IPS-11a (cell line): ENCODE measurements around the gene DENND2D.

ENCODE experiments used
- H3K4me3 ChIP-seq: one replicate; pipeline ENCODE4 v1.5.1; 2013; ENCODE audit warnings: low read depth, low read length, control low read depth

The DENND2D gene

GRCh38 chr1:111199881-111200801 is at the start of gene DENND2D:
DENND2D (minus strand) TSS chr1:111200646; CDS start chr1:111200459, 187 bp downstream.
- H3K4me3 ChIP-seq = no peak within 1 kb of the TSS

DNA sequence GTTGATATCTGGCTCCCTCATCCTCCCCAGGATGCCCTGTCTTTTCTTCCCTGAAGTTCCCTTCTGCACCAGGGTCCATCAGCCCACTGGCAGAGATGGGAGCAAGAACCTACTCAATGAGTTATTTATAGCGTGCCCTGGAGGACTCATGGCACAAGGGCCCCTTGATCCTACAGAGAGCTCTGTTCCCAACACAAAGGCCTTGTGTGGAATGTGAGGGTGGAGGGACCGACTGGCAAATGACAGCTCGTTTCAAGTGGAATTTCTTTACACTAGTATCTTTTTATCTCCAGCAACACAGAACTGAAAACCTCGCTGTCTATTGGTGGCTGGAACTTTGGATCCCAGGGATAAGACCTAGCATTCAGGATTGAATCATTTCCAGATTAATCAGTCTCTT is 49.5 kb upstream of the DENND2D start:
- H3K4me3 ChIP-seq = no peak overlapping the region

DNA sequence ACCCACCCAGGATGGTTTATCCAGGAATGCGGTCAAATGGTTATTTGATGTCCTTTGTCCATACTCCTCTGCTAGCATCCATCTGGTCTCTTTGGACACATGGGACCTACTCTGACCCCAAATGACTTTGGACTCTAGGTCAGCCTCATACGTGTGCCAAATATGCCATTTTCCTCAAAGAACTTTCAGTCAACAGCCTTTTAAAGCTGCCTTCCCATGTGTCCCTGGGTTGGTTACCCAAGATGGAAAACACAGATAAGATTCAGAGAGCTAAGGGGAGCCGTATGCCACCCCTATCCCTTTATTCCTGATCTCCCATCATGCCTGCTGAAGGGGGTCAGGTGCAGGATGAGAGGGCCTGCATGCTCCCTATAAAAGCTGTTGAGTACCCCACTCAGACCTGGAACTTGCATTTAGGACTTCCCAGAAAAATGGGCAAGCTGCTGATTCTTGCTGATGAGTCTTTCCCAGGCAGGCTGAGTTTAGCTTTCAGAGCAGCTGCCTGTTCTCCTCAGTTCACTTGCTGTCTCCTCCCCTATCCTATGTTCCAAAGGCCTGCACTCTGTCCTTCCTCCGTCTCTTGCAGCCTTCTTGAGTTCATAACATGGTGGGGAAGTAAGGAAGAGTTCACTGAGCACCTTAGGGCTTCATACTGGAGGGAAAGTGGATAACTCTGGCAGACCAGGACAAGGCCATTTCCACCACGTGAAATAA is 46.8 kb upstream of the DENND2D start:
- H3K4me3 ChIP-seq = no peak overlapping the region

- no peak overlapping the region for H3K4me3 ChIP-seq
Measured at GRCh38 chr1:111242805-111243523, 42.5 kb upstream of the DENND2D start.

- H3K4me3 ChIP-seq = no peak overlapping the region
Measured at GRCh38 chr1:111241797-111242196, 41.4 kb upstream of the DENND2D start.

- no peak overlapping the region for H3K4me3 ChIP-seq
Measured at GRCh38 chr1:111238056-111238795, 37.8 kb upstream of the DENND2D start.

DNA sequence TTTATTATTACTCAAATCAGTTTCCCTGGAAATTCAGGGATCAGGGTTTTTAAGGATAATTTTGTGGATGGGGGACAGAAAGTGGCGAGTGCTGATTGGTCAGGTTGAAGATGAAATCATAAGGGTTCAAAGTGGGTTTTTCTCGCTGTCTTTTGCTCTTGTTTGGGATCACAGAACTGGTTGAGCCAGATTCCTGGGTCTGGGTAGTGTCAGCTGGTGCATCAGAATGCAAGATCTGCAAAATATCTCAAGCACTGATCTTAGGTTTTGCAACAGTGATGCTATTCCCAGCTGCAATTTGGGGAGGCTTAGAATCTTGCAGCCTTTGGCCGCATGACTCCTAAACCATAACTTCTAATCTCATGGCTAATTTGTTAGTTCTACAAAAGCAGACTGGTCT is 36.4 kb upstream of the DENND2D start:
- H3K4me3 ChIP-seq = no peak overlapping the region

DNA sequence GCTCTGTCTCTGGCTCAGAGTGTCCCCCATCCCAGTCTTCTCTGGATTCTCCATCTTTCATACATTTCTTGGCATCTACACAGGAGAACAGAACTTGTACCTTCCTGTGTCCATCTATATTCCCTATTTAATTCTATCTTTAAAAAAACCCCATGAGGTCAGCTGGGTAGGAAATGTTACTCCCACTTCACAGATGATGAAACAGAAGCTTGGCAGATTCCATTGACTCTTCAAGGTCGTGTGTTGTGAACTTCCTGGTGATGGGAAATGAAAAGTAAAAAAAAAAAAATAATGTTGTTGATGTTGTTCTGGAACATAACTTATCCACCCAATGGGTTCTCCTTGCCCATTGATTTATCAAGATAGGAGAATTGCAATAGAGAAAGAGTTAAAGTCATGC is 35.9 kb upstream of the DENND2D start:
- H3K4me3 ChIP-seq = no peak overlapping the region

DNA sequence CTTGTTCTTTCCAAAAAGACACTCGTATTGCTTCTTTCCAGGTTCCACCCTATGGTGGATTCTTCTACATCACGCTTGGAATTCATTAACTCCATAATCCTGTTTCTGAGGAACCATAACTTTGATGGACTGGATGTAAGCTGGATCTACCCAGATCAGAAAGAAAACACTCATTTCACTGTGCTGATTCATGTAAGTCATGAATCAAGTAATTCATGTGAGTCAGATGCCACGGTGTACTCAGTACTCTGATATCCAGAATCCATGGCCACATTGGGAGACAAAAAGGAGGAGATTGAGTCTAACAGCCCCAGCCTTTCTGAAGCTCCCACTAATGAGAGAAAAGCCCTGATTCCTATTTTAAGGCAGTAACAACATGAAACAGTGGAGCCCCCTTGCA is 34.4 kb upstream of the DENND2D start:
- no peak overlapping the region for H3K4me3 ChIP-seq

DNA sequence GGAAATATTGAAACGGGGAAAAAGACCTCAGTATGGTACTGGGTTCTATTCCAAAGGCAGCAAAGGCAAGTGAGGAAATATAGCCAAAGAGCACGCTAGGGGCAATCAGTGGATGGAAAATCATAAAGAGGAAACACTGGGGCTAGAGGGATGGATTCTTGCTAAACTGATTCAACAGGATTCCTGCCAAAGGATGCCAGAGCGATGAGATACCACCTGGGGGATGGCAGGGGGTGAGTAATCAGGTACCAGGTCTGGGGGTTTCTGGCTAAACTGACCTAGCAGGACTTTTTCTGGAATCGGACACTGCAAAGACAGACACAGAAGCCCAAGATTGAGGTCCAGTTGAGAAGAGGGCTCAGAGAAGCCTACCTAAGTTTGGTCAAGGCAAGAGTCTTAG is 33.8 kb upstream of the DENND2D start:
- H3K4me3 ChIP-seq = no peak overlapping the region

GRCh38 chr1:111232134-111232533 is 31.7 kb upstream of the DENND2D start:
- no peak overlapping the region for H3K4me3 ChIP-seq

DNA sequence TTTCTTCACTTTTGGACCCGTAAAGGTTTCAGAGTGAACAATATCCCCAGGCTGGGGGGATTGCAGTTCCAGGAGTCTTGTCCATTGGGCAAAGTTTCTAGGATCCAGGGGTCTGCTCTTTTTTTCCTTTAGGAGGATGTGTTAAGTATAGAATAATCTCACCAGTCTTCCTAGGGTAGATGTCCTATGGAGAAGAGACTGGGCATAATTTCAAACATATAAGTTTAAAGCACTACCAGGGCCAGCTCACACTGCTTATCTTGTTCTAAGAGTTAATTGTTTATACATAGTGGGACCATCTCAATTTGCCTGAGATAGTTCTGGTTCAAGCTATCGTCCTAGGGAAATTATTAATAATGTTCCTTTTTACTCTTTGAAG is 28.3 kb upstream of the DENND2D start:
- H3K4me3 ChIP-seq = no peak overlapping the region

DNA sequence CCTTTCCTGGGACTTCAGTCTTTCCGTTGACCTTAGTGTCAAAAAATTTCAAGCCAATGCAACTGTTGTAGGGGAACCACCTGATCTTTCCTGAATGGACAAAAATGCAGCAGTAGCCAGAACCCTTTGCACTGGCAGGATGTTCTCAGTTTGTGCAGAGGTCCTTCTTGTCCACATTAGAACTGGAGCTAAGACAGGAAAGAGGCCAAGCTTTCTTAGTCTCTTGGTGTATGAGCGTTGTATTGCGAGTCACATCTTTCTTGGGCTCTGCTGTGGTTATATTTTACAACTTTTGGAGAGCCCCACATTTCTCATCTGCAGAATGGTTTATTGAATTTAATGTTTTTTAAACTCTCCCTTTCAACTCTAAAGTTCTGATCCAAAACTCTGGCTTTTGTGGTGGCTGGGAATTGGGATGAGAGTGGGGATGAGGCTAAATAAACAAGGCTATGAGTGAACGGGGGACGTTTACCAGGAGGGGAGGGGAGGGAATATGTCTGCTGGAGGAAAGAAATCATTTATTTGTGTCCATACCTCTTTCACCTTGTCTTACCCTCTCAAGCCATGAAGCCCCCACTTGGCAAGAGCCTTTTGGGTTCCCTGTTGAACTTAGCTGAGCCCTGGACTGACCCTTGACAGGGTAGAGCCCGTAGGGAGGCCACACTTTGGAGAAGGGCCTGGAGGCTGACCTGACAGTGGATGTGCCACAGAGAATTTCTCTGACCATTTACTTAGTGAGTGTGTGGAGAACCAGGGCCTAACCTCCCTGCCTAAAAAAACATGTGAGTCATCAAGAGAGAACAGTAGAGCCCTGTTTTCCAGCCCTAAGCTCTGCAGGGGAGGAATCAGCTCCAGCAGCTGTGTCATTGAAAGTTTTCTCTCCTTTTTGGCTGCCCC is 27.7 kb upstream of the DENND2D start:
- no peak overlapping the region for H3K4me3 ChIP-seq

- H3K4me3 ChIP-seq = no peak within 1 kb of the TSS
Measured at GRCh38 chr1:111227434-111227833, 27.0 kb upstream of the DENND2D start, which contains the start of gene CHI3L2. CHI3L2 (plus strand) TSS chr1:111227713; CDS start chr1:111227730, 17 bp downstream.

DNA sequence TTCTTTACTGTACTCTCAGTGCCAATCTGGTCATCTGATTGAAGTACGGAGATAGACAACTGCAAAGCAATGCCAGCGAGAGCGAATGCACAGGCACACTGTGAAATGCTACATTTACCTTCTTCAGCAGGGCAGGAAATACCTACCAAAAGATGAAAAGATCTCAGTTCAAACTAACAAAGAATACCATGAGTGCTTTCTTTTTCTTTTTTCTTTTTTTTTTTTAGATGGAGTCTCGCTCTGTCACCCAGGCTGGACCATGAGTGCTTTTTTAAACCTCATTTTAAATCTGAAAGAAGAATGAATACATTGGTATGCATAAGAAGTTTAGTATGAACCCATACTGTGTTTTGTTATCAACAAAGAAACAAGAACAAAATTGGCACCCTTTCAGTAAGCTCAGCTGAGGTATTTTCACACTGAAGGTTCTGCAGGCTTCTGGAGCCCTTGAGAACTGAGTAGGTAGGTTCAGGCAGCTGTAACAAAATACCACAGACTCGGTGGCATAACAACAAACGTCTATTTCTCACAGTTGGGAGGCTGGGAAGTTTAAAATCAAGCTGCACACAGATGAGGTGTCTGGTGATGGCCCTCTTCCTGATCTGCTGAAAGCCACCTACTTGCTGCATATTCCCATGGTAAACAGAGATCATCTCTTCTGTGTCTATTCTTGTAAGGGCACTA is 25.4 kb upstream of the DENND2D start:
- H3K4me3 ChIP-seq = no peak overlapping the region

DNA sequence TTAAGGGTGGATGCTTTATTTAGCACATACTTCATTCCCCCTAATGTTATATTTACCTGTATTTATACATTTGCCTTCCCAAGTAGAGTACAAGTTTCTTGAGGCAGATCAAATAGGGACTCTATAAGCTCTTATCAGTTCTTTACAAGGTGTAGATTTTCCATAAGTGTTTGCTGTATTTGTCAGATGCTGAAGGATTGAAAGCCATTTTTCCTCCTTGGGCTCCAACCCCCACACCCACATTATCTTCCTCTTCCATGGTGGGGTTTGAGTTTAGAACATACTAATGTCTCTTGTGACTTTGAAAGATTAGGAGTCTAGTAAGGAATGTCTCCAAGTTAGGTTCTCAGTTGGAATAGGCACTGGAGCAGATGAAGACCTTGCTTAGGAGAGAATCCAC is 24.6 kb upstream of the DENND2D start:
- H3K4me3 ChIP-seq = no peak overlapping the region

DNA sequence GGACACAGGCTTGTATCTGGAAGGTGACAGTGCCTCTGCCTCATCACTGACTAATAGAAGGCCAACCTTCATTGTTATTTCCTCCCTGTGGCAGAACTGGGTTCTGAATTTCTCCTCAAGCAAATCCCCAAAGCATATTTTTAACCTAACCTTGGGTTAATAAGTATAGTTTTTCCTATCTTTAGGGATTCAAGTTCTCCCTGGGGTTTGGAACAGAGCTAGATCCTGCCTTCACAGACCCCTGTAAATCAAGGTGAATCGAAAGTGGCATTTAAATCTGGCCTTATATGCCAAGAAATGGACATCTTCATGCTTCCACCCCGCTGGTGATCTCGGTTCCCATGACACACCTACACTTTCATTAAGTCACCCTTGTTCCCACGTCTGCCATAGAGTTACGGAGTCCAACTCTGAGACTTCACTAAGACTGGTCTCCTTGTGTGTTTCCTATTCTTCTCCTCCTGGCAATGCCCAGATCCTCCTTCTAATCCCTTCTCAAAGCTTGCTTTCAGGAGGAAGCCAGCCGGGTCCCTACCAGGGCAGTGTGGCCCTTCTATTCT is 22.8 kb upstream of the DENND2D start:
- H3K4me3 ChIP-seq = no peak overlapping the region

DNA sequence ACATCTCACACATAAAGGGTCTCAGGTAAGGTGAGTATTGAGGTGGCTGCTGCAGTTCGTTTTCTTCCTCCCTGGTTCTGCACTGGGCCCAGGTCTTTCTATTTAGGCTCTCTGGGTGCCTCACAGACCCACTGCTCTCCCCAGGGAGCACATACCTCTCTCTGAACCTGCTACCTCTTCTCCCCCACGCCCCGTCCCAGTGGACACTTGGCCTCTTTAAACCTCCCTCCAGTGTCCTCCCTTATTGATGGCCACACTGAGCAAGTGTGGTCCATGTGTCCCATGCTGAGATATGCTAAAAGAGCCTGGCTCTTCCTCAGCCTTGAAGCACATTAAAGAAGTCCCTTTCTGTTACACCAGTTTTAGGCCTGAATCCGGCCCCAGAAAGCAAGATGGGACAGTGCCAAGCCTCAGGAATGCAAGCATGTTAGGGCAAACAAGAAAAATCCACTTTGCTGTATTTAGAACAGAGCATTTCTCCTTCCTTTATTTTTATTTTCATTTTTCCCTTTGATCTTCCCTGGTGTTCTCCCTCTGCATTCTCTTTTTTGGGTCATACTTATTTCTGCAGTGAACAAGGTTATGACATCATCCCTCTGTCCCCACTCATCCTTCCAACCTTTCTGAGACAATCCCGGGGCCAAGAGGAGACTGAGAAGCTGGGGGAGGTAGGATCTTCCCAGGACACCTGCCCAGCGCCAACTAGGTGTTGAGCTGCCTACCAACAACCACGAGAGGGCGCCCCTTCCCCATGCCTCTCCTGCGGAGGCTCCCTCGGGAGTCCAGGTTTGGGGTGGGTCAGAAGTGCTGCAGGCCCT is 22.1 kb upstream of the DENND2D start:
- H3K4me3 ChIP-seq = no peak overlapping the region
